Tibial nerve (tissue), 4 donors: ENCODE measurements around the gene ZNF221. TPM values are rescaled to one million over a fixed set of nuclear protein-coding genes. Genes with fewer than 3 reads are reported as not detected.

ENCODE experiments used
- DNase-seq, 2 donors: peaks; one replicate each; pipeline ENCODE4 v3.0.0-alpha.2; 2019; ENCODE audit warnings: low spot score in 2 of 2
- H3K27ac ChIP-seq, 4 donors: fragments of 200-600 bp; sonication (generic) in 3 of 4; one replicate each; pipeline ENCODE4 v1.5.1; 2017 to 2019; ENCODE audit warnings: mild to moderate bottlenecking in 1 of 4
- H3K27me3 ChIP-seq, 2 donors: fragments of 200-600 bp; sonication (generic) in 1 of 2; one replicate each; pipeline versions ENCODE4 v1.5.1 to v1.6.0; 2017 to 2019
- H3K36me3 ChIP-seq, 3 donors: fragments of 200-600 bp; sonication (generic); one replicate each; pipeline ENCODE4 v1.5.1; 2018 to 2019
- H3K4me1 ChIP-seq, 4 donors: fragments of 200-600 bp; sonication (generic) in 3 of 4; one replicate each; pipeline ENCODE4 v1.5.1; 2017 to 2019
- H3K4me3 ChIP-seq, 4 donors: fragments of 200-600 bp; sonication (generic) in 3 of 4; one replicate each; pipeline ENCODE4 v1.5.1; 2017 to 2019; ENCODE audit warnings: mild to moderate bottlenecking in 1 of 4, moderate library complexity in 1 of 4
- H3K9me3 ChIP-seq, 4 donors: fragments of 200-600 bp; sonication (generic) in 3 of 4; one replicate each; pipeline ENCODE4 v1.5.1; 2017 to 2019
- EP300 ChIP-seq, 2 donors: sonication (generic); formaldehyde crosslinking; IDR thresholded peaks; one replicate each; pipeline ENCODE4 v1.6.1; 2017; ENCODE audit warnings: antibody characterized with exemption in 2 of 2, mild to moderate bottlenecking in 1 of 2
- POLR2A ChIP-seq, 2 donors: fragments of 450-650 bp; IDR thresholded peaks; one replicate each; pipeline ENCODE4 v1.6.1; 2017; ENCODE audit warnings: antibody characterized with exemption in 2 of 2, mild to moderate bottlenecking in 2 of 2, moderate library complexity in 2 of 2
- WGBS, 2 donors: methylation state at CpG; one replicate each; pipeline ENCODE4 v1.1.5; 2018; 5-methylcytosine and 5-hydroxymethylcytosine counted together
- total RNA-seq, 4 donors: library from RNA; depleted of rRNA; stranded (reverse); fragments of >200 nt; gene quantifications; one replicate each; pipeline ENCODE4 v1.1.0, GENCODE V29; 2016
- TF ChIP-seq, protein P1 (sequence below), 5 experiments: fragments of 200-600 bp in 3 of 5; fragments of 450-650 bp in 2 of 5; sonication (generic) in 3 of 5; IDR thresholded peaks; one replicate each; pipeline ENCODE4 v1.5.1; 2016 to 2019; ENCODE audit warnings: antibody characterized with exemption in 5 of 5, mild to moderate bottlenecking in 3 of 5, moderate library complexity in 2 of 5

ZNF221 gene
- total RNA-seq, 4 donors from 2014 or later: 3.6 to 7.3 (median 6.5) TPM

DNA sequence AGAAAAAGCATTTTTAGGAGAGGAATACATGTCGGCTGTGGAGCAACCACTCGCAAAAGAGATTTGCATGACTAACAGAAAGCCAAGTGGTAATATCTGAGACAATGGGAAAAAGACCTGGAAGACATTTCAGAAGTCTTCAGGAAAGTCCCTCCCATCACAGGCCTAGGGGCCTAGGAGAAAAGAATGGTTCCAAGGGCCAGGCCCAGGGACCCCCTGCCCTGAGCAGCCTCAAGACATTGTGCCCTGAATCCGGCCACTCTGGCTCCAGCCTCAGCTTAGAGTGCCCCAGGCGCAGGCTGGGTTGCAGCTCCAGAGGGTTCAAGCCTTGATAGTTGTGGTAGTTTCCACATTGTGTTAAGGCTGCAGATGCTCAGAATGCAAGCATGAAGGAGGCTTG is 9.4 kb downstream of the ZNF221 start:
- DNase-seq: no peak
- TF ChIP-seq POLR2A (IDR thresholded peaks at IDR 0.05): no peak
- TF ChIP-seq EP300 (IDR thresholded peaks at IDR 0.05): no peak
- TF ChIP-seq, protein P1, sequence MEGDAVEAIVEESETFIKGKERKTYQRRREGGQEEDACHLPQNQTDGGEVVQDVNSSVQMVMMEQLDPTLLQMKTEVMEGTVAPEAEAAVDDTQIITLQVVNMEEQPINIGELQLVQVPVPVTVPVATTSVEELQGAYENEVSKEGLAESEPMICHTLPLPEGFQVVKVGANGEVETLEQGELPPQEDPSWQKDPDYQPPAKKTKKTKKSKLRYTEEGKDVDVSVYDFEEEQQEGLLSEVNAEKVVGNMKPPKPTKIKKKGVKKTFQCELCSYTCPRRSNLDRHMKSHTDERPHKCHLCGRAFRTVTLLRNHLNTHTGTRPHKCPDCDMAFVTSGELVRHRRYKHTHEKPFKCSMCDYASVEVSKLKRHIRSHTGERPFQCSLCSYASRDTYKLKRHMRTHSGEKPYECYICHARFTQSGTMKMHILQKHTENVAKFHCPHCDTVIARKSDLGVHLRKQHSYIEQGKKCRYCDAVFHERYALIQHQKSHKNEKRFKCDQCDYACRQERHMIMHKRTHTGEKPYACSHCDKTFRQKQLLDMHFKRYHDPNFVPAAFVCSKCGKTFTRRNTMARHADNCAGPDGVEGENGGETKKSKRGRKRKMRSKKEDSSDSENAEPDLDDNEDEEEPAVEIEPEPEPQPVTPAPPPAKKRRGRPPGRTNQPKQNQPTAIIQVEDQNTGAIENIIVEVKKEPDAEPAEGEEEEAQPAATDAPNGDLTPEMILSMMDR (IDR thresholded peaks at IDR 0.05): no peak
- 72 to 73% methylated on average over 4 of the region's 4 CpGs for WGBS, 2 donors
- Histone ChIP-seq H3K4me1 (no peaks in the 10 kb centered on the region), H3K27me3 (no peaks in the 10 kb centered on the region), H3K36me3 (peaks cover 8 to 99% (median 15%) of the 10 kb centered on the region in 3 donors), H3K4me3 (no peak overlapping the region), H3K9me3 (peaks cover 0 to 100% (median 53%) of the 10 kb centered on the region in 4 donors), H3K27ac (no peak overlapping the region)

DNA sequence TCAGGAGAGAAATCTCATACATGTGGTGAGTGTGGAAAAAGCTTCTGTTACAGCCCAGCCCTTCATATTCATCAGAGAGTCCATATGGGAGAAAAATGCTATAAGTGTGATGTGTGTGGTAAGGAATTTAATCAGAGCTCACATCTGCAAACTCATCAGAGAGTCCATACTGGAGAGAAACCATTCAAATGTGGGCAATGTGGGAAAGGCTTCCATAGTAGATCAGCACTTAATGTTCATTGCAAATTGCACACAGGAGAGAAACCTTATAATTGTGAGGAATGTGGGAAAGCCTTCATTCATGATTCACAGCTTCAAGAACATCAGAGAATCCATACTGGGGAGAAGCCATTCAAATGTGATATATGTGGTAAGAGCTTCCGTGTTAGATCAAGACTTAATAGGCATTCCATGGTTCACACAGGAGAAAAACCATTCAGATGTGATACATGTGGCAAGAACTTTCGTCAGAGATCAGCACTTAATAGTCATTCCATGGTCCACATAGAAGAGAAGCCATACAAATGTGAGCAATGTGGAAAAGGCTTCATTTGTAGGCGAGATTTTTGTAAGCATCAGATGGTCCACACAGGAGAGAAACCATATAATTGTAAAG is 15.2 kb downstream of the ZNF221 start:
- WGBS, 2 donors: 97 to 98% methylated on average over 3 of the region's 3 CpGs
- H3K27ac ChIP-seq: no peak overlapping the region
- H3K4me3 ChIP-seq: no peak overlapping the region
- H3K9me3 ChIP-seq: peaks cover 12 to 100% (median 70%) of the 10 kb centered on the region in 4 donors
- TF ChIP-seq, protein P1 (IDR thresholded peaks at IDR 0.05): no peak
- TF ChIP-seq POLR2A (IDR thresholded peaks at IDR 0.05) (no peak), EP300 (IDR thresholded peaks at IDR 0.05) (no peak)
- no peaks in the 10 kb centered on the region for H3K27me3 ChIP-seq
- DNase-seq: no peak
- H3K4me1 ChIP-seq: no peaks in the 10 kb centered on the region
- H3K36me3 ChIP-seq: peaks cover 19 to 98% (median 35%) of the 10 kb centered on the region in 3 donors

DNA sequence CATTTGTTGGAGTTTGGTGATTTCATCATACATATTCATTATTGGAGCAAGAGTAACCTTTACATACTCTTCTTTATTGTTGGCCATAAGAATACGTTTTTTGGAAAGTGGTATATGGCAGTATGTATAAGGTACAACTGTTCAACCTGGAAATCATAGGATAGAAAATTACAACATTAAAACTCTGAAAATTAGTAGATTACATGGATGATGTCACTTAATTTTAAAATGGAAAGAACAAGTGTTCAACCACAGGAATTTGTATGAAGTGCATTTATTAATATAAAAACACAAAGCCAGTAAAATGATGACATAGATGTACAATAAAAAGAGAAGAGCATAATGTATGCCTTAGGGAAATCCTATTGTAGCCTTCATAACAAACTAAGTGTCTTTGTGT is 25.7 kb downstream of the ZNF221 start:
- H3K27ac ChIP-seq: no peak overlapping the region
- no peaks in the 10 kb centered on the region for H3K27me3 ChIP-seq
- no peaks in the 10 kb centered on the region for H3K4me1 ChIP-seq
- DNase-seq: no peak
- no peak overlapping the region for H3K4me3 ChIP-seq
- no peak for TF ChIP-seq POLR2A (IDR thresholded peaks at IDR 0.05)
- TF ChIP-seq EP300 (IDR thresholded peaks at IDR 0.05): no peak
- TF ChIP-seq, protein P1 (IDR thresholded peaks at IDR 0.05): no peak
- H3K36me3 ChIP-seq: peaks cover 0 to 22% (median 0%) of the 10 kb centered on the region in 3 donors
- peaks cover 4 to 100% (median 50%) of the 10 kb centered on the region in 4 donors for H3K9me3 ChIP-seq
- WGBS, 2 donors: 92 to 93% methylated on average over 1 of the region's 1 CpG

DNA sequence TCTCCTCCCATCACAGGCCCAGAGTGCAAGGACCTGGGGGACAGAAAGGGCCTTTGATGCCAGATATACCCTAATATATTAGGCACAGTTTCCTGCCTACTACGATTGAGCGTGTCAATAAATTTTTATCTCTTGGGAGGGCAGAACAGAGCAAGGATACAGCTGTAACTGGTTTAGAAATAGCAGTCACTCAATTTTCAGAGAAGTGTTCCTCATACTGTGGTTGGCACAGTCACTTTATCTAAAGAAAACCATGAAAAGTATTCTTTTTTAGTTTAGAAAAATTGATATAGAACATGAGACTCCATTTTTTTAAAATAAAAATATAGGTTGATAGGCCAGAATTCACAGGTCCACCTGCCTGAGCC is 32.5 kb downstream of the ZNF221 start:
- peaks cover 0 to 56% (median 14%) of the 10 kb centered on the region in 4 donors for H3K9me3 ChIP-seq
- DNase-seq: no peak
- no peaks in the 10 kb centered on the region for H3K27me3 ChIP-seq
- H3K4me3 ChIP-seq: peak overlapping the region; percentile 46 to 79 (median 58)
- WGBS, 2 donors: 77 to 80% methylated on average over 2 of the region's 2 CpGs
- H3K36me3 ChIP-seq: peaks cover 0 to 27% (median 0%) of the 10 kb centered on the region in 3 donors
- H3K27ac ChIP-seq: peak overlapping the region in 1 of 4 donors; percentile 81
- TF ChIP-seq, protein P1 (IDR thresholded peaks at IDR 0.05): no peak
- no peak for TF ChIP-seq EP300 (IDR thresholded peaks at IDR 0.05)
- TF ChIP-seq POLR2A (IDR thresholded peaks at IDR 0.05): no peak
- H3K4me1 ChIP-seq: peaks cover 0 to 14% (median 7%) of the 10 kb centered on the region in 4 donors

DNA sequence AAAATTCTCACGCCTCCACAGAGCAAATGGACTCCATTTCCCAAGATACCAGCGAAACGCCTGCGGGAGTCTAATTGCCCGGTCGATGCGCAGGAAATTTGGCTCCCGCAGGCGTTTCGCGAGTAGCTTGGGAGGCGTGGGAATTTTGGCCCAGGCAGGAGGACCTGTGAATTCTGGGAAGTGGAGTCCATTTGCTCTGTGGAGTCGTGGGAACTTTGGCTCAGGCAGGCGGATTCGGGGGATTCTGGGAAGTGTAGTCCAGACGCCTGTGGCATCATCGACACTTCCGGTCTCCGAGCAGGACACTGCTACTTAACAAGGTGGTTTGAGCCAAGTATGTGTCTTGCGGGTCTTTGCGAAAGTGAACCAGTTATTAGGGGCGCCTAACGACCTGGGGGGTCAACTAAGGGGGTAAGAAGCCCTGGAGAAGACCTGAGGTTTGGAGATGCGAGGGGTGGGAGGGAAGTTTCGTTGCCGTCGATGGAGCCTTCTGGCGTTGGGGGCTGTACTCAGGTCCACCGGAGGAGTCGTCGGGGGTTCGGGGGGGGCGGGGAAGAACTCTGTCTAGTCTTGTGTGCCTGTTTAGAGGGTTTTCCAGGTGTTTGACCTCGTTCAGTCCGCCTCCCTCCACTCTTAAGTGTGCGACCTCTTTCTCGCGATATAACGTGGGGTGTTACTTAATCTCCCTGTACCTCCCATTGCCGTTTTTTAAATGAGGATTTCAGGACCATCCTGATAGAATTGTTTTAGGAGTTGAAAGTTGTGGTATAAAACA is 33.1 kb downstream of the ZNF221 start, which contains the start of gene ZNF155:
Gene ZNF155, plus strand, starts transcription at position 277 of the 775 bp plus-strand sequence. CDS start 4,356 bp downstream, outside the sequence.
- peak; percentile 76 to 87 for DNase-seq
- peaks cover 0 to 14% (median 7%) of the 10 kb centered on the region in 4 donors for H3K4me1 ChIP-seq
- peak in 1 of 2 donors; percentile 17 for TF ChIP-seq POLR2A (IDR thresholded peaks at IDR 0.05)
- peak in 1 of 2 donors; percentile 81 for TF ChIP-seq EP300 (IDR thresholded peaks at IDR 0.05)
- TF ChIP-seq, protein P1 (IDR thresholded peaks at IDR 0.05): no peak
- H3K36me3 ChIP-seq: peaks cover 0 to 33% (median 2%) of the 10 kb centered on the region in 3 donors
- no peaks in the 10 kb centered on the region for H3K27me3 ChIP-seq
- WGBS, 2 donors: 1% methylated on average over 39 to 40 of the region's 40 CpGs
- H3K27ac ChIP-seq: peak within 1 kb of the TSS; percentile 3 to 85 (median 70)
- H3K4me3 ChIP-seq: peak within 1 kb of the TSS; percentile 46 to 79 (median 58)
- peaks cover 0 to 50% (median 12%) of the 10 kb centered on the region in 4 donors for H3K9me3 ChIP-seq
